K562 (cell line): Measurements from ENCODE around the gene PTRH1.

Experiments used
- AFF4 ChIP-seq: sonication (generic); formaldehyde crosslinking; IDR thresholded peaks from 2 replicates; pipeline ENCODE4 v1.8.0; 2023; ENCODE audit warnings: mild to moderate bottlenecking, missing genetic modification reagents
- ATF6 ChIP-seq: sonication (generic); formaldehyde crosslinking; IDR thresholded peaks from 2 replicates; pipeline ENCODE4 v1.4.0; 2020; ENCODE audit warnings: mild to moderate bottlenecking, missing genetic modification reagents
- CBFA2T2 ChIP-seq: fragments of 450-650 bp; conservative IDR thresholded peaks from 2 replicates; pipeline ENCODE4 v1.6.1; 2017; ENCODE audit warnings: mild to moderate bottlenecking
- CEBPB ChIP-seq: fragments of 450-650 bp; IDR thresholded peaks from 2 replicates; pipeline ENCODE4 v1.6.1; 2016; ENCODE audit warnings: missing genetic modification characterization, missing compliant biosample characterization
- CTCF ChIP-seq, 3 experiments: IDR thresholded peaks in 2 of 3; conservative IDR thresholded peaks in 1 of 3; 2 replicates each; pipeline ENCODE4 v1.5.1; 2011 to 2012; ENCODE audit warnings: low read length in 3 of 3, mild to moderate bottlenecking in 3 of 3, control low read depth in 2 of 3, improper control_type of control experiment in 1 of 3, inconsistent platforms in 1 of 3, low read depth in 1 of 3, mixed read lengths in 1 of 3, moderate library complexity in 1 of 3; ENCODE audit not compliant: insufficient read depth in 2 of 3
- E2F5 ChIP-seq: sonication (generic); formaldehyde crosslinking; IDR thresholded peaks from 2 replicates; pipeline ENCODE4 v1.8.0; 2022; ENCODE audit warnings: mild to moderate bottlenecking, missing genetic modification reagents
- KDM1A ChIP-seq, 2 experiments: fragments of 450-650 bp; IDR thresholded peaks; 2 replicates each; pipeline ENCODE4 v1.6.1; 2016; ENCODE audit warnings: mild to moderate bottlenecking in 2 of 2
- MTA3 ChIP-seq: fragments of 450-650 bp; formaldehyde crosslinking; IDR thresholded peaks from 2 replicates; pipeline ENCODE4 v1.6.1; 2017; ENCODE audit warnings: mild to moderate bottlenecking, borderline replicate concordance
- POLR2A ChIP-seq: fragments of 450-650 bp; conservative IDR thresholded peaks from 2 replicates; pipeline ENCODE4 v1.6.1; 2016
- POLR2AphosphoS5 ChIP-seq: IDR thresholded peaks from 2 replicates; pipeline ENCODE4 v1.6.1; 2011; ENCODE audit warnings: mild to moderate bottlenecking, low read depth, low read length, moderate library complexity; ENCODE audit not compliant: control insufficient read depth, insufficient read depth
- SMARCE1 ChIP-seq: fragments of 450-650 bp; IDR thresholded peaks from 2 replicates; pipeline ENCODE4 v1.7.1; 2016; ENCODE audit warnings: mild to moderate bottlenecking
- USF1 ChIP-seq: sonication (generic); formaldehyde crosslinking; IDR thresholded peaks from 2 replicates; pipeline ENCODE4 v1.9.0; 2022; ENCODE audit warnings: mild to moderate bottlenecking, missing genetic modification reagents
- ZHX1 ChIP-seq: fragments of 150-350 bp; conservative IDR thresholded peaks from 2 replicates; pipeline ENCODE4 v1.6.1; 2014; ENCODE audit warnings: low read length
- ZNF274 ChIP-seq: IDR thresholded peaks from 2 replicates; pipeline ENCODE4 v1.6.1; 2011; ENCODE audit warnings: low read depth, mild to moderate bottlenecking, low read length, moderate library complexity, borderline replicate concordance

GRCh38 chr9:127716412-127716811 is 949 bp upstream of the PTRH1 start:
- TF ChIP-seq CTCF (IDR thresholded peaks at IDR 0.05 in 2 of 3, conservative IDR thresholded peaks at IDR 0.05 in 1 of 3; ENCODE audit: insufficient read depth in 2 of 3, low read depth in 1 of 3, low read length in 3 of 3) (no peak), ZNF274 (no peak), ATF6 (CRISPR knock-in tag) (no peak), POLR2A (no peak), USF1 (CRISPR knock-in tag) (no peak), POLR2AphosphoS5 (no peak), CBFA2T2 (no peak), SMARCE1 (no peak), ZHX1 (no peak), KDM1A (IDR thresholded peaks at IDR 0.05) (no peak), E2F5 (no peak), MTA3 (no peak), AFF4 (no peak), CEBPB (tag) (no peak)
